Neural cell (in vitro differentiated cells): ENCODE data around the gene CHST1. TPM values are rescaled to one million over a fixed set of nuclear protein-coding genes. Genes with fewer than 3 reads are reported as not detected.

ENCODE experiments used
- H2AFZ ChIP-seq: fragments of 200-600, 300-800 bp; sonication (generic), shearing (Covaris generic); 2 replicates; pipeline ENCODE4 v1.6.0; 2014; ENCODE audit warnings: low read depth, mild to moderate bottlenecking, antibody characterized with exemption, low read length, moderate library complexity
- H3F3A ChIP-seq: fragments of 200-600 bp; shearing (Covaris generic); 2 replicates; pipeline ENCODE4 v1.6.1; 2016; ENCODE audit warnings: mild to moderate bottlenecking, moderate library complexity, mixed read lengths, antibody characterized with exemption, low read length; ENCODE audit not compliant: insufficient read depth, poor library complexity, severe bottlenecking
- H3K27ac ChIP-seq: fragments of 200-600, 300-800 bp; sonication (generic), shearing (Covaris generic); 2 replicates; pipeline ENCODE4 v1.5.1; 2014; ENCODE audit warnings: mild to moderate bottlenecking, low read length, moderate library complexity
- H3K27me3 ChIP-seq: fragments of 300-800, 200-600 bp; sonication (generic), shearing (Covaris generic); 2 replicates; pipeline ENCODE4 v1.6.0; 2014; ENCODE audit warnings: mild to moderate bottlenecking, low read depth, low read length, moderate library complexity; ENCODE audit not compliant: insufficient read depth
- H3K36me3 ChIP-seq: fragments of 300-800, 200-600 bp; sonication (generic), shearing (Covaris generic); 2 replicates; pipeline ENCODE4 v1.5.1; 2014; ENCODE audit warnings: mild to moderate bottlenecking, antibody characterized with exemption, low read length, moderate library complexity; ENCODE audit not compliant: insufficient read depth
- H3K4me2 ChIP-seq: fragments of 300-800, 200-600 bp; sonication (generic), shearing (Covaris generic); 2 replicates; pipeline ENCODE4 v1.6.0; 2014; ENCODE audit warnings: mild to moderate bottlenecking, low read length
- H3K4me3 ChIP-seq: fragments of 300-800, 200-600 bp; sonication (generic), shearing (Covaris generic); 2 replicates; pipeline ENCODE4 v1.5.1; 2014; ENCODE audit warnings: mild to moderate bottlenecking, low read length, moderate library complexity
- H3K79me2 ChIP-seq: fragments of 200-600 bp; shearing (Covaris generic); replicated peaks from 2 replicates; pipeline ENCODE4 v1.6.0; 2014; ENCODE audit warnings: mild to moderate bottlenecking, low read length, moderate library complexity; ENCODE audit not compliant: insufficient read depth
- H3K9ac ChIP-seq: fragments of 300-800, 200-600 bp; sonication (generic), shearing (Covaris generic); 2 replicates; pipeline ENCODE4 v1.6.1; 2016; ENCODE audit warnings: mild to moderate bottlenecking, low read length, mixed read lengths
- H3K9me2 ChIP-seq: fragments of 200-600 bp; shearing (Covaris generic); 2 replicates; pipeline ENCODE4 v1.6.1; 2016; ENCODE audit warnings: mild to moderate bottlenecking, low read length, mixed read lengths; ENCODE audit not compliant: insufficient read depth
- H3K9me3 ChIP-seq: fragments of 200-600, 300-800 bp; sonication (generic), shearing (Covaris generic); 2 replicates; pipeline ENCODE4 v1.6.1; 2016; ENCODE audit warnings: mild to moderate bottlenecking, mixed run types, low read length, moderate library complexity, mixed read lengths
- H4K20me1 ChIP-seq: fragments of 200-600 bp; shearing (Covaris generic); 2 replicates; pipeline ENCODE4 v1.6.1; 2016; ENCODE audit warnings: mild to moderate bottlenecking, mixed run types; ENCODE audit not compliant: insufficient read depth
- CTCF ChIP-seq: fragments of 450-650 bp; IDR thresholded peaks from 2 replicates; pipeline ENCODE4 v1.5.1; 2014; ENCODE audit warnings: antibody characterized with exemption, mild to moderate bottlenecking, moderate library complexity; ENCODE audit not compliant: poor library complexity, severe bottlenecking
- EZH2 ChIP-seq: fragments of 200-600, 300-800 bp; shearing (Covaris generic), sonication (generic); IDR thresholded peaks from 2 replicates; pipeline ENCODE4 v1.6.1; 2014; ENCODE audit warnings: antibody characterized with exemption, low read length, borderline replicate concordance, mild to moderate bottlenecking; ENCODE audit not compliant: insufficient read depth, poor library complexity, severe bottlenecking
- MXI1 ChIP-seq: fragments of 450-650 bp; conservative IDR thresholded peaks from 2 replicates; pipeline ENCODE4 v1.6.1; 2014; ENCODE audit warnings: antibody characterized with exemption, mild to moderate bottlenecking; ENCODE audit not compliant: poor library complexity, severe bottlenecking
- REST ChIP-seq: IDR thresholded peaks from 2 replicates; pipeline ENCODE4 v1.6.1; 2012; ENCODE audit warnings: borderline replicate concordance
- SMC3 ChIP-seq: fragments of 450-650 bp; conservative IDR thresholded peaks from 2 replicates; pipeline ENCODE4 v1.6.1; 2014; ENCODE audit warnings: antibody characterized with exemption, mild to moderate bottlenecking, moderate library complexity; ENCODE audit not compliant: poor library complexity
- TAF1 ChIP-seq: IDR thresholded peaks from 2 replicates; pipeline ENCODE4 v1.6.1; 2012; ENCODE audit warnings: low read depth
- polyA plus RNA-seq: library from polyadenylated mRNA; depleted of rRNA; stranded (reverse); fragments of >200 nt; gene quantifications from 2 replicates; pipeline ENCODE4 v1.2.3, GENCODE V29; 2014

Gene CHST1
- polyA plus RNA-seq, 1 donor from 2014 or later = 16.2 TPM

DNA sequence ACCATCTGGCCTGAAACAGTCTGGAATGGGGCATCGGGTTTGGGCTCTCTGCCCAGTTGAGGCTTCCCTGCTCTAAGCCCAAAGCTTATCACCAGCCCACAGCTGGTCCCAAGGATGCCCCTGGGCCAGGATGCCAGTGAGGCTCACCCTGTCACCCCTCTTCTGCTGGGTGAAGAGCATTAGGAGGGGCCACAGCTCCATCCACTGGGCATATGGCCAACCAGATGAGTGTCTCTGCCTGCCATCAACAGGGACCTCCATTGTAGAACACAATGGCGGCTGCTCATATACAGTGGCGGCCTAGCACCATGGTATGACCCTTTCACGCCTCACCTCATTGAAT is 5.6 kb downstream of the CHST1 start:
- Histone ChIP-seq H3K27me3 (no peaks in the 10 kb centered on the region), H3K36me3 (no peaks in the 10 kb centered on the region), H3K27ac (no peak overlapping the region), H3K79me2 (peaks cover 31% of the 10 kb centered on the region), H3K4me2 (no peak overlapping the region), H3K9me2 (no peaks in the 10 kb centered on the region), H2AFZ (no peak overlapping the region), H3K9ac (no peak overlapping the region), H3K9me3 (no peaks in the 10 kb centered on the region), H3K4me3 (no peak overlapping the region), H3F3A (no peaks in the 10 kb centered on the region), H4K20me1 (no peaks in the 10 kb centered on the region)
- TF ChIP-seq REST (no peak), EZH2 (no peak), CTCF (no peak)

GRCh38 chr11:45659031-45659817 is 6.2 kb downstream of the CHST1 start:
- Histone ChIP-seq H3K27ac (no peak overlapping the region), H3K9me2 (no peaks in the 10 kb centered on the region), H3K4me2 (no peak overlapping the region), H3K79me2 (peaks cover 31% of the 10 kb centered on the region), H3K9me3 (no peaks in the 10 kb centered on the region), H3K36me3 (no peaks in the 10 kb centered on the region), H3K9ac (no peak overlapping the region), H2AFZ (no peak overlapping the region), H3K4me3 (no peak overlapping the region), H3F3A (no peaks in the 10 kb centered on the region), H4K20me1 (no peaks in the 10 kb centered on the region), H3K27me3 (no peaks in the 10 kb centered on the region)
- no peak for TF ChIP-seq SMC3

- no peaks in the 10 kb centered on the region for H3K9me2 ChIP-seq
- no peak overlapping the region for H3K9ac ChIP-seq
- no peak overlapping the region for H3K27ac ChIP-seq
- H3K79me2 ChIP-seq = peaks cover 28% of the 10 kb centered on the region
- H3K9me3 ChIP-seq = no peaks in the 10 kb centered on the region
- no peak overlapping the region for H3K4me2 ChIP-seq
- TF ChIP-seq REST (no peak), EZH2 (no peak), MXI1 (no peak), SMC3 (no peak), TAF1 (no peak)
- no peak overlapping the region for H3K4me3 ChIP-seq
- H3K27me3 ChIP-seq = no peaks in the 10 kb centered on the region
- H3F3A ChIP-seq = no peaks in the 10 kb centered on the region
- H2AFZ ChIP-seq = no peak overlapping the region
- no peaks in the 10 kb centered on the region for H4K20me1 ChIP-seq
- no peaks in the 10 kb centered on the region for H3K36me3 ChIP-seq
These were observed 7.0 kb downstream of the CHST1 start for GRCh38 chr11:45658292-45658991.
